HG03095 (cell line): ENCODE measurements around the gene GOLGA8M.
"Not testable (repeated sequence)": the region's sequence is repeated elsewhere in the genome, so short reads cannot be mapped to it uniquely, and the experiment has no call there.

Source experiments
- ATAC-seq: cut with Tn5 transposase; IDR thresholded peaks from one replicate; pipeline ENCODE4 v1.9.1; 2021; ENCODE audit warnings: moderate library complexity; ENCODE audit not compliant: unreplicated experiment

The GOLGA8M gene

GRCh38 chr15:28664575-28664974 is 47.6 kb downstream of the GOLGA8M start:
- not testable (repeated sequence) for ATAC-seq

GRCh38 chr15:28663717-28664116 is 48.5 kb downstream of the GOLGA8M start:
- ATAC-seq, result not testable (repeated sequence)

- ATAC-seq, result not testable (repeated sequence)
These were observed 51.5 kb downstream of the GOLGA8M start for GRCh38 chr15:28660750-28661149.

GRCh38 chr15:28656018-28656360 is 56.2 kb downstream of the GOLGA8M start:
- ATAC-seq, result not testable (repeated sequence)

GRCh38 chr15:28655329-28656017 is 56.7 kb downstream of the GOLGA8M start:
- not testable (repeated sequence) for ATAC-seq

- ATAC-seq, result not testable (repeated sequence)
These were observed 58.0 kb downstream of the GOLGA8M start for GRCh38 chr15:28654194-28654593.

- not testable (repeated sequence) for ATAC-seq
These were observed 59.7 kb downstream of the GOLGA8M start for GRCh38 chr15:28652538-28652937.
